Mesothelial cell of epicardium (in vitro differentiated cells): Measurements from ENCODE around the gene FYB1. TPM values are rescaled to one million over a fixed set of nuclear protein-coding genes. Genes with fewer than 3 reads are reported as not detected.

ENCODE experiments used
- DNase-seq, 2 experiments: peaks; one replicate each; pipeline ENCODE4 v3.0.0; 2021; ENCODE audit warnings: low spot score in 2 of 2; ENCODE audit not compliant: unreplicated experiment in 2 of 2
- H3K27ac Mint-ChIP-seq: 2 replicates; pipeline ENCODE4 v1.8.0; 2021; ENCODE audit warnings: mixed read lengths
- H3K27me3 Mint-ChIP-seq: 2 replicates; pipeline ENCODE4 v1.8.0; 2021; ENCODE audit warnings: low read depth, mixed read lengths
- H3K36me3 Mint-ChIP-seq: 2 replicates; pipeline ENCODE4 v1.8.0; 2021; ENCODE audit warnings: mixed read lengths
- H3K4me1 Mint-ChIP-seq: 2 replicates; pipeline ENCODE4 v1.8.0; 2021; ENCODE audit warnings: mixed read lengths
- H3K4me3 Mint-ChIP-seq: 2 replicates; pipeline ENCODE4 v1.8.0; 2021; ENCODE audit warnings: mild to moderate bottlenecking, moderate library complexity, mixed read lengths
- H3K9me3 Mint-ChIP-seq: 2 replicates; pipeline ENCODE4 v1.8.0; 2021; ENCODE audit warnings: mixed read lengths
- total RNA-seq: library from RNA; stranded (reverse); gene quantifications from 3 replicates; pipeline ENCODE4 v1.2.1, GENCODE V29; 2021
- TF ChIP-seq, protein P1 (sequence below): fragments of 200-600 bp; sonication (generic); IDR thresholded peaks from one replicate; pipeline ENCODE4 v1.5.0; 2021; ENCODE audit warnings: antibody characterized with exemption; ENCODE audit not compliant: unreplicated experiment

Gene FYB1
- total RNA-seq, 1 donor from 2014 or later, result 1.5 TPM

DNA sequence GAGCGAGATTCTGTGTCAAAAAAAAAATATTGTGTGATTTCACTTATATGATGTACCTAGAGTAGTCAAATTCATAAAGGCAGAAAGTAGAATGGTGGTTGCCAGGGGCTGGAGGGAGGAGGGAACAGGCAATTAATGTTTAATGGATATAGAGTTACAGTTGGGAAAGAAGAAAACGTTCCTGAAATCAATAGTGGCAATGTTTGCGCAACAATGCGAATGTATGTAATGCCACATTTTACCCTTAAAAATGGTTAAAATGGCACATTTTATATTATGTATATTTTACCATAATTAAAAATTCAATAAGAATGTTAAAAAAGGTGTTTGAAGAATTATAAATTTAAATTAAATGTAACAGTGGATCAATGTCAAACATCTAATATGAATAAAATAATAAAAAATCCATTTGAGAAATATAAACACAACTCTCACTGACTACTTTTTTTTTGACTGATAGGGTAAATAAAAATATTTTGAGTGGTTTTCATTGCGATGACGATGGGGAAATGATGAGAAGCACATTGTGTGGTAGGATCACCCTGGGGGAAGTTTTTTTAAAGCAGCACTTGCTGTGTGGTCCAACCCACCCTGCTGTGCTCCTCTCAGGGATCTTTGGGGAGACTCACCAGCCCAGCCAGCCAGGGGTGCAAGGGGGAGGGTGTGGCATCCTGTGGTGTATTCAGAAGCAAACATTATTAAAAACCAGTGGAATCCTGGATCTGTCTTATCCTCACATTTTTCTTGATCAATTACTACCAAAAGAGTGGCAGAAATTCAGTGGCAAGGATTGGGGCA is 4.3 kb downstream of the FYB1 start:
- Mint-ChIP-seq H3K9me3 (peaks cover 3% of the 10 kb centered on the region), H3K4me3 (no peak overlapping the region), H3K4me1 (peaks cover 14% of the 10 kb centered on the region), H3K36me3 (no peaks in the 10 kb centered on the region), H3K27ac (no peak overlapping the region), H3K27me3 (no peaks in the 10 kb centered on the region)
- no peak for DNase-seq
- TF ChIP-seq, protein P1, sequence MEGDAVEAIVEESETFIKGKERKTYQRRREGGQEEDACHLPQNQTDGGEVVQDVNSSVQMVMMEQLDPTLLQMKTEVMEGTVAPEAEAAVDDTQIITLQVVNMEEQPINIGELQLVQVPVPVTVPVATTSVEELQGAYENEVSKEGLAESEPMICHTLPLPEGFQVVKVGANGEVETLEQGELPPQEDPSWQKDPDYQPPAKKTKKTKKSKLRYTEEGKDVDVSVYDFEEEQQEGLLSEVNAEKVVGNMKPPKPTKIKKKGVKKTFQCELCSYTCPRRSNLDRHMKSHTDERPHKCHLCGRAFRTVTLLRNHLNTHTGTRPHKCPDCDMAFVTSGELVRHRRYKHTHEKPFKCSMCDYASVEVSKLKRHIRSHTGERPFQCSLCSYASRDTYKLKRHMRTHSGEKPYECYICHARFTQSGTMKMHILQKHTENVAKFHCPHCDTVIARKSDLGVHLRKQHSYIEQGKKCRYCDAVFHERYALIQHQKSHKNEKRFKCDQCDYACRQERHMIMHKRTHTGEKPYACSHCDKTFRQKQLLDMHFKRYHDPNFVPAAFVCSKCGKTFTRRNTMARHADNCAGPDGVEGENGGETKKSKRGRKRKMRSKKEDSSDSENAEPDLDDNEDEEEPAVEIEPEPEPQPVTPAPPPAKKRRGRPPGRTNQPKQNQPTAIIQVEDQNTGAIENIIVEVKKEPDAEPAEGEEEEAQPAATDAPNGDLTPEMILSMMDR, result no peak

DNA sequence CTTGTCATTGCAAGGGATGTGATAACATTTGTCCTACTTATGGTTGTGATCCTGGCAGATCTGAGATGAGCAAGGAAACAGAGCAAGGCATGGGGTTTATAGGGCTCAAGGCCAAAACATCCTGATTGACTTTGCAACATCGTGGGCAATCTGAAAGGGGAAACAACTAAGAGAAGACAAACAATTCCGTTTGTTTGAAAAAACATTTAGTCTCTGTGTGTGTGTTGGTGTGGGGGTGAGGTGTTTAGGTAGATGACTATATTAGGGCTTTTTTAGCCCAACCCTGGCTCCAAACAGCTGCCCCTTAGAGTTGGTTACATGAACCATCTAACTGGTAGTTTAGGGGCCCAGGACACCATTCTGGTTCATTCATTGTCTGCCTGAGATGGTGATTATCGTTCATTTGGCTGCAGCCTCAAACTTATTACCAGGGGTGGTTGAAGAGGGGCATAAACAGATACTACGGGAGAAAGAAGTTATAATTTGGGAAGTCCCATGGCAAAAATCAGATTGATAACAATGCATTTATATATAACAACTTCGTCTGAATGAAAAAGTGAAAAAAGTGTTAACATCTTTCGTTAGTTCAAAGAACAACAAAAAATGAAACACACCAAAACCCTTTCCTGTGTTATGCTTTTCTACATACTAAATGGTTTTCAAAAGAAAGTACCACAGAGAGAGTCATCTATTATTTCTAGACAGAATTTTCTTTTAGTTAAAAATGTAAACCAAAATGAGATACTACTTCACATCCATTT is 5.7 kb downstream of the FYB1 start:
- Mint-ChIP-seq H3K9me3 (peaks cover 3% of the 10 kb centered on the region), H3K36me3 (no peaks in the 10 kb centered on the region), H3K4me1 (peaks cover 3% of the 10 kb centered on the region), H3K27ac (no peak overlapping the region), H3K4me3 (no peak overlapping the region), H3K27me3 (no peaks in the 10 kb centered on the region)
- no peak for DNase-seq
- TF ChIP-seq, protein P1, result no peak

DNA sequence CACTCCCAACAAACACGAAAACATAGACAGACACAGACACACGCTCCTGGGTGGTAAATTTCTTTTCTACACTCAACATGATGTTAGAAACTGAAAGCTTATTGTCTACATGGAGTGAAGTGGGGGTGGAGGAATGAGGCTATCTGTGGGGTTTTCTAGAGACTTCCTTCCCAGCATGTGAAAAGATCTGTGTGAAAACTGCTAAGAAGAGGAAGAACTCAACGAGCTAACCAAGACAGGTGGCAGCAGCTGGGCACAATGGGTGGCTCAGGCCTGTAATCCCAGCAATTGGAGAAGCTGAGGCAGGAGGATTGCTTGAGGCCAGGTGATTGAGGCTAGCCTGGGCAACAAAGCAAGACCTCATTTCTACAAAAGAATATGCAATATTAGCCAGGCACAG is 7.6 kb downstream of the FYB1 start:
- no peak for DNase-seq
- H3K27me3 Mint-ChIP-seq, result no peaks in the 10 kb centered on the region
- no peaks in the 10 kb centered on the region for H3K36me3 Mint-ChIP-seq
- peaks cover 3% of the 10 kb centered on the region for H3K9me3 Mint-ChIP-seq
- TF ChIP-seq, protein P1, result no peak
- H3K4me3 Mint-ChIP-seq, result no peak overlapping the region
- no peak overlapping the region for H3K27ac Mint-ChIP-seq
- H3K4me1 Mint-ChIP-seq, result no peaks in the 10 kb centered on the region

DNA sequence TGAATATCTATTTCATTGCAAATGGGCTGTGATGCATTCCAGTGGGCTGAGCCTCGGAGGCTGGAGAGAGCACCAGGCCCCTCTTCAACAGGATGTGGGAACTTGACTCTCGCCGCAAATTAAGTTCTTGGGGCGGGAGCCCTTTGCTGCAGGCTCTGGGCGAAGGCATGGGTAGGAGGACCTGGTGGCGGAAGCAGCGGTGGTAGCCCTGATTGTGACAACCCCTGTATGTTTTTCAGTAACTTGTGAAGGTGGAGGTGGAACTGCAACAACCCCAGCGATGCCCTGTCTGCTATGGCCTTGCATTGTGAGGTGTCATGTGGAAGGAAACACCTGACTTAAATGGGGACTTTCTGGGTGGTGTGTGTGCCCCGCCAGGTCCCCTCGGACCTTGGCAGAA is 9.4 kb downstream of the FYB1 start:
- Mint-ChIP-seq H3K4me3 (no peak overlapping the region), H3K4me1 (no peaks in the 10 kb centered on the region), H3K9me3 (peaks cover 3% of the 10 kb centered on the region), H3K27ac (no peak overlapping the region), H3K36me3 (no peaks in the 10 kb centered on the region), H3K27me3 (no peaks in the 10 kb centered on the region)
- TF ChIP-seq, protein P1, result no peak
- DNase-seq, result no peak

DNA sequence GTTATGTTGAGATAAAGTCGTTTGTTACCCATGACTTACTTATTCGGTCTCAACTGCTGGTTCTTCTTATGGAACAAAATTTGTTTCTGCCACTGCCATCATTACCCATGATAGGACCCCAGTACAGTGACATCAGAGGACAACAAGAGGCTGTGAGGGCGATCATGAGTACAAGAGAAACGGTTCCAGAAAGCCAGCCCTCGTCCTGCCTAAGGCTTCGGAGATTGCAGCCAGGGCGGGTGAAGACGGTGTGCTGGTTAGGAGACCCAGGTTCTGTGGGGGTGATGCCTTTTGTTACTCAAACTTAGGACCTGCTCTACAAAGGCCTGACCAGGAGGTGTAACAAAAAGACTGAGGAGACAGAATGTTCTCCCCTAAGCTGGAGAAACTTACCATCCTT is 10.9 kb downstream of the FYB1 start:
- Mint-ChIP-seq H3K27me3 (no peaks in the 10 kb centered on the region), H3K4me3 (no peak overlapping the region), H3K27ac (no peak overlapping the region), H3K36me3 (no peaks in the 10 kb centered on the region), H3K4me1 (peaks cover 2% of the 10 kb centered on the region), H3K9me3 (peaks cover 3% of the 10 kb centered on the region)
- no peak for DNase-seq
- TF ChIP-seq, protein P1, result no peak
